Astrocyte of the cerebellum (primary cell): Measurements from ENCODE around the gene NTN1.
"Not testable (repeated sequence)": the region's sequence is repeated elsewhere in the genome, so short reads cannot be mapped to it uniquely, and the experiment has no call there.

Source experiments
- DNase-seq: peaks from one replicate; pipeline ENCODE4 v3.0.0-alpha.2; 2011; ENCODE audit warnings: low read depth
- H3K4me3 ChIP-seq: 2 replicates; pipeline ENCODE4 v1.5.1; 2011; ENCODE audit warnings: mild to moderate bottlenecking, low read depth, low read length, moderate library complexity
- in situ Hi-C: cut with HindIII; loops from 2 replicates; pipeline ENCODE4 v1.10.0; 2017; ENCODE audit warnings: low sequenced_read_pairs
- TF ChIP-seq, protein P1 (sequence below): IDR thresholded peaks from 2 replicates; pipeline ENCODE4 v1.5.1; 2012; ENCODE audit warnings: low read length, low read depth, moderate library complexity, mild to moderate bottlenecking; ENCODE audit errors: missing control alignments

The NTN1 gene

DNA sequence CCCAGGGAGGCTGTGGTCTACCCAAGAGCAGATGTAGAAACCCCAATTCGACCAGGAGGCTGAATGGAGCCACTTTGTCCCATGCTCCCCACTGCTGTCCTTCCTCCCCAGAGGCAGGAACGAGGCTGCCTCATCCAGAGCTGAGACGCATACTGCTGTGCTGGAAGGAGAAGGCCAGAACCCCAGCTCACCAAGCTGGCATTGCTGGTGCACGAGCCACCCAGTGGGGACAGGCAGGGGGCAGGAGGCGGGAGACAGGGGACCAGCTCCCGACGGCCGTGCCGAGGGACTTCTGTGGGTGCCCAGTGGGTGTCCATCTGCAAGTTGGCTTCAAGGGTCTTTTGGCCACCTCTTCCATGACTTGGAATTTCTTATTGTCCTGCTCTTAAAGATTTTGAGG, 66.6 kb downstream of the NTN1 start:
- no peak overlapping the region for H3K4me3 ChIP-seq
- in situ Hi-C loops, result no loop called here
- TF ChIP-seq, protein P1, sequence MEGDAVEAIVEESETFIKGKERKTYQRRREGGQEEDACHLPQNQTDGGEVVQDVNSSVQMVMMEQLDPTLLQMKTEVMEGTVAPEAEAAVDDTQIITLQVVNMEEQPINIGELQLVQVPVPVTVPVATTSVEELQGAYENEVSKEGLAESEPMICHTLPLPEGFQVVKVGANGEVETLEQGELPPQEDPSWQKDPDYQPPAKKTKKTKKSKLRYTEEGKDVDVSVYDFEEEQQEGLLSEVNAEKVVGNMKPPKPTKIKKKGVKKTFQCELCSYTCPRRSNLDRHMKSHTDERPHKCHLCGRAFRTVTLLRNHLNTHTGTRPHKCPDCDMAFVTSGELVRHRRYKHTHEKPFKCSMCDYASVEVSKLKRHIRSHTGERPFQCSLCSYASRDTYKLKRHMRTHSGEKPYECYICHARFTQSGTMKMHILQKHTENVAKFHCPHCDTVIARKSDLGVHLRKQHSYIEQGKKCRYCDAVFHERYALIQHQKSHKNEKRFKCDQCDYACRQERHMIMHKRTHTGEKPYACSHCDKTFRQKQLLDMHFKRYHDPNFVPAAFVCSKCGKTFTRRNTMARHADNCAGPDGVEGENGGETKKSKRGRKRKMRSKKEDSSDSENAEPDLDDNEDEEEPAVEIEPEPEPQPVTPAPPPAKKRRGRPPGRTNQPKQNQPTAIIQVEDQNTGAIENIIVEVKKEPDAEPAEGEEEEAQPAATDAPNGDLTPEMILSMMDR, result no peak
- no peak for DNase-seq

DNA sequence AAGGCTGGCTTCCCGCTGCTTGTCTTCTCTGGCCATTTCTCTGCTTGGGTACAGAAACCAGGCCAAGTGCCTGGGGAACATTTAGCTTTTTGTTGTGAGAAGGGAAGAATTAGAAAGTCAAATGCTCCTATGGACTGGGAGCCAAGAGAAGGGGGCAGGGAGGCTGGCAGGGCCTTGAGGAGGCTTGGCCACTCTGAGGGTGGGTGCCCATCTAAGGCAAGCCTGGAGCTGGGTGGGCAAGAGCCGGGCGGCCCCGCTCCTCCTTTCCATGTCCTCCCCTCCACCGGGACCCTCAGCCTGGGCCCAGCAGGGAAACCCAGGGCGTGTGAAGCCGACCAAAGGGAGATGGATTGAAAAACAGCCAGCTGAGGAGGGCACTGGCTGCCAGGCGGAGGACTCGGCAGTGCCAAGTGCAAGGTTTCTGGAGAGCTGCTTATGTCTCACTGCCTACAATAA, 69.4 kb downstream of the NTN1 start:
- in situ Hi-C loops, result no loop called here
- DNase-seq, result no peak
- TF ChIP-seq, protein P1, result no peak
- no peak overlapping the region for H3K4me3 ChIP-seq

DNA sequence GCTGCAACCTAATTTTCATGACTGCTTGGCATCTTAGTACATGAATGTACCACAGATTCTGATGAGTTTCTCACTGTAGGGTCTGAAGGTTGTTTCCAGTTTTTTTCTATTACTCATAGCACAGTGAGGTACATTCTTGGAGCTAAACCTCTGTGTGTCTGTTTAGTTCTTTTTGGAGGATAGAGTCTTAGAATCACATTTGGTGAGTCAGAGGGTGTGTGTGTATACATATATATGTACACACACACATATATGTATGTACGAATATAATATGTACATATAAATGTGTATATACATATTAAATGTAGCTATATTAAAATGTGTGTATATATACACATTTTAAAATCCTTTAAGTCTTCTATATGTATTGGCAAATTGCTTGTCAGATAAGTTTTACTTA, 72.9 kb downstream of the NTN1 start:
- in situ Hi-C loops, result no loop called here
- no peak for DNase-seq
- TF ChIP-seq, protein P1, result no peak
- H3K4me3 ChIP-seq, result no peak overlapping the region

DNA sequence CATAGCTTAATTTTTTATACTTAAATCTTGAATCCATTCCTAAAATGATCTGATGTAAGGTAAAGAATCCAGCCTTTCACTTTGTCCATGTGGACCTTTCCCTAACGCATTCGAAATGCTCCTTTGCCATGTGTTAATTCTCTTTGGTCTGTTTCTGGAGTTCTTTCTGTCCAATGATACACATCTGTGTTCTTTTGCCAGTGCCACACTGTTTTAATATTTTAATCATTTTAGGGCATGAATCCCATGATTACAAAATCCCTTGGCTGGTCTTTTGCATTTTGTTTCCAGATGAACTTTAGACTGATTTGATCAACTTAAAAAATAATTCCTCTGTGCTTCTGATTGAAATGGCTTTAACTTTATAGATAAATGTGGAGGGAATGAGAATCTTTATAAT, 74.1 kb downstream of the NTN1 start:
- in situ Hi-C loops, result no loop called here
- TF ChIP-seq, protein P1, result no peak
- H3K4me3 ChIP-seq, result no peak overlapping the region
- DNase-seq, result no peak

DNA sequence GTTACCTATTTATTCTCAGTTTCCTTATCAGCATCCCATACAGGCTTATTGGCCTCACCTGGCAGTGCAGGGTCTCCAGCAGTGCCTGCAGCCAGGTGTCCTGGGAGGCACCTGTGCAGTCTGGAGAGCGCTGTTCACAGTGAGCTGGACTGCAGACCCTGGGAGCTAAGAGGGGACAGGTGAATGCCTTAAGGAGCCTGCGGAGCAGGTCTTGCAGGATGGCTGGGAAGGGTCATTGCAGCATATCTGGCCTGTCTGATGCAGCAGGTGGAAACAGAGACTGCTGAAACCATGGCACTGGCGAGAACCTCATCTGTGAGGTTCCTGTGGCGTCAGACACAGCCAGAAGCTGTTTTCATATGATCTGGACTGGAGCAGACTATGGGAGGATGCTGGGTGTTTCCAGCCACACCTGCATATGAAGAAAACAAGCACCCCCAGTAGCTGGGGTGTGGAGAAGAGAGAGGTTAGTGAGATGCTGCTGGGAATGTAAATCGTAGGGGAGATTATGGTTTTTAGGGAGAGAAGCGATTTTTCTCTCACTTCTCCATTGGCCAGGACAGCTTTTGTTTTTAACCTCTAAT, 77.0 kb downstream of the NTN1 start:
- TF ChIP-seq, protein P1, result no peak
- in situ Hi-C loops, result no loop called here
- DNase-seq, result no peak
- no peak overlapping the region for H3K4me3 ChIP-seq

DNA sequence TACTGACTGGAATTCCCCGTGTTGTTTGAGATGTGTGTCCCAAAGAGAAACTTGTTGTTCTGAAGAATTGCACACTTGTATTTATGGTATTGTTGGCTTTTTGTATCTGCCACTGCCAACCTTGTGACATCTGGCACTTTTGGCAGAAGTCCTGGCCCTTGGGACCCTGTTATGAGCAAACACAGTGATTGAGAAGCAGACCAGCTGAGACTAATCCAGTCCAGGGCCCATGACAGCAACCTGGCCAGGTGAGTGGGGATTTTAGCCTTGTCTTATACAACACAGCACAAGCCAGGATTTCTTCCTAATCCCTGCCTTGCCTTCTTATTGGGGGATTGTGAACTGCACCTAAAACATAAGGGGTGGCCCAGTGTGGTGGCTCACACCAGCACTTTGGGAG, 80.0 kb downstream of the NTN1 start:
- in situ Hi-C loops, result no loop called here
- H3K4me3 ChIP-seq, result no peak overlapping the region
- no peak for DNase-seq
- TF ChIP-seq, protein P1, result no peak

DNA sequence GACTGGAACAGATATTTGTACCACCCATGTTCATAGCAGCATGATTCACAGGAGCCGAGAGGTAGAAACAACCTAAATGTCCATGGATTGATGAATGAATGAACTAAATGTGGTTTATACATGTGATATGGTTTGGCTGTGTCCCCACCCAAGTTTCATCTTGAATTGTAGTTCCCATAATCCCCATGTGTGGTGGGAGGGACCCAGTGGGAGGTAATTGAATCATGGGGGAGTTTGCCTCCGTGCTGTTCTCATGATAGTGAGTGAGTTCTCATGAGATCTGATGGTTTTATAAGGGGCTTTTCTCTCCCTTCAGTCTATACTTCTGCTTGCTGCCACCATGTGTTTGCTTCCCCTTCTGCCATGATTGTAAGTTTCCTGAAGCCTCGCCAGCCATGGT, 81.9 kb downstream of the NTN1 start:
- DNase-seq, in situ Hi-C loops, H3K4me3 ChIP-seq: not testable (repeated sequence)
